GM12864 (cell line): ENCODE data around the gene COA8.
A peak's percentile ranks its signal among the peaks of the same experiment; 100 is the strongest.
"Not testable (repeated sequence)": the region's sequence is repeated elsewhere in the genome, so short reads cannot be mapped to it uniquely, and the experiment has no call there.

Experiments used
- DNase-seq: peaks from one replicate; pipeline ENCODE4 v3.0.0-alpha.2; 2011; ENCODE audit warnings: low read depth
- H3K4me3 ChIP-seq: 2 replicates; pipeline ENCODE4 v1.5.1; 2011; ENCODE audit warnings: mild to moderate bottlenecking, low read depth, low read length, control low read depth
- CTCF ChIP-seq: IDR thresholded peaks from 2 replicates; pipeline ENCODE4 v1.5.1; 2011; ENCODE audit warnings: low read depth, mild to moderate bottlenecking, moderate library complexity, low read length, control low read depth, inconsistent platforms; ENCODE audit errors: missing control alignments

COA8 gene

GRCh38 chr14:103597623-103598377 is 35.0 kb downstream of the COA8 start:
- H3K4me3 ChIP-seq: no peak overlapping the region
- DNase-seq: no peak
- no peak for TF ChIP-seq CTCF

- no peak overlapping the region for H3K4me3 ChIP-seq
- no peak for TF ChIP-seq CTCF
- DNase-seq: no peak
Observed at GRCh38 chr14:103600503-103600902, 37.7 kb downstream of the COA8 start.

- H3K4me3 ChIP-seq: no peak overlapping the region
- DNase-seq: no peak
- no peak for TF ChIP-seq CTCF
Observed at GRCh38 chr14:103604620-103605019, 41.9 kb downstream of the COA8 start.

- TF ChIP-seq CTCF: peak; percentile 37
- peak overlapping the region; percentile 36 for H3K4me3 ChIP-seq
- DNase-seq: peak; percentile 62
Observed at GRCh38 chr14:103606963-103607668, 44.4 kb downstream of the COA8 start.

GRCh38 chr14:103607822-103608221 is 45.1 kb downstream of the COA8 start:
- no peak for TF ChIP-seq CTCF
- no peak overlapping the region for H3K4me3 ChIP-seq
- DNase-seq: no peak

GRCh38 chr14:103609081-103609480 is 46.3 kb downstream of the COA8 start:
- not testable (repeated sequence) for H3K4me3 ChIP-seq, DNase-seq

- no peak for TF ChIP-seq CTCF
- DNase-seq: no peak
- H3K4me3 ChIP-seq: no peak overlapping the region
Observed at GRCh38 chr14:103611215-103611614, 48.5 kb downstream of the COA8 start.
